ENCODE measurements around the gene SLC46A1.
"Not testable (repeated sequence)": the region's sequence is repeated elsewhere in the genome, so short reads cannot be mapped to it uniquely, and the experiment has no call there.

The SLC46A1 gene

GRCh38 chr17:28405632-28406472 lies at the start of gene SLC46A1:
Gene SLC46A1, minus strand, starts transcription at chr17:28406212. Its CDS starts 98 bp downstream, at chr17:28406114.
- DNase-seq, result peak; percentile 79

GRCh38 chr17:28449859-28450258 lies 43.8 kb upstream of the SLC46A1 start:
- DNase-seq, result no peak

- DNase-seq, result no peak
These were observed 41.4 kb upstream of the SLC46A1 start for GRCh38 chr17:28447396-28447760.

GRCh38 chr17:28446716-28447395 lies 40.8 kb upstream of the SLC46A1 start:
- no peak for DNase-seq

- no peak for DNase-seq
These were observed 38.1 kb upstream of the SLC46A1 start for GRCh38 chr17:28443901-28444638.

GRCh38 chr17:28434326-28434725 lies 28.3 kb upstream of the SLC46A1 start:
- not testable (repeated sequence) for DNase-seq

GRCh38 chr17:28433721-28434120 lies 27.7 kb upstream of the SLC46A1 start:
- DNase-seq, result peak; percentile 4

- not testable (repeated sequence) for DNase-seq
These were observed 22.0 kb upstream of the SLC46A1 start for GRCh38 chr17:28427982-28428381.

GRCh38 chr17:28427371-28427770 lies 21.4 kb upstream of the SLC46A1 start:
- DNase-seq, result peak; percentile 75

- peak; percentile 16 for DNase-seq
These were observed 20.1 kb upstream of the SLC46A1 start for GRCh38 chr17:28426081-28426519.

- DNase-seq, result no peak
These were observed 19.2 kb upstream of the SLC46A1 start for GRCh38 chr17:28425206-28425605.

- no peak for DNase-seq
These were observed 15.8 kb upstream of the SLC46A1 start for GRCh38 chr17:28421787-28422305.

GRCh38 chr17:28416703-28417311 lies 10.8 kb upstream of the SLC46A1 start:
- DNase-seq, result peak; percentile 56

- no peak for DNase-seq
These were observed 9.9 kb upstream of the SLC46A1 start for GRCh38 chr17:28415886-28416285.

GRCh38 chr17:28413804-28414203 lies 7.8 kb upstream of the SLC46A1 start:
- no peak for DNase-seq

- no peak for DNase-seq
These were observed 6.1 kb upstream of the SLC46A1 start for GRCh38 chr17:28412099-28412498.

- DNase-seq, result no peak
These were observed 1.9 kb upstream of the SLC46A1 start for GRCh38 chr17:28407974-28408306.

GRCh38 chr17:28407130-28407973 lies 1.3 kb upstream of the SLC46A1 start:
- DNase-seq, result peak; percentile 25

GRCh38 chr17:28406473-28406814 lies 432 bp upstream of the SLC46A1 start:
- no peak for DNase-seq

- DNase-seq, result no peak
These were observed 1.0 kb downstream of the SLC46A1 start for GRCh38 chr17:28404812-28405570.

- no peak for DNase-seq
These were observed 1.6 kb downstream of the SLC46A1 start for GRCh38 chr17:28404461-28404811.
